NCI-H460 (cell line): ENCODE data around the gene FNDC7. TPM values are rescaled to one million over a fixed set of nuclear protein-coding genes. Genes with fewer than 3 reads are reported as not detected.
"Not testable (repeated sequence)": the region's sequence is repeated elsewhere in the genome, so short reads cannot be mapped to it uniquely, and the experiment has no call there.

Experiments
- DNase-seq: peaks from one replicate; pipeline ENCODE4 v3.0.0-alpha.2; 2016; ENCODE audit warnings: low read depth; ENCODE audit errors: extremely low read depth
- total RNA-seq: library from RNA; depleted of rRNA; stranded (reverse); fragments of >200 nt; shearing (Covaris generic); gene quantifications from 2 replicates; pipeline ENCODE4 v1.2.3, GENCODE V29; 2014

Gene FNDC7
- total RNA-seq, 1 experiment from 2014 or later: not detected

- no peak for DNase-seq
Observed at GRCh38 chr1:108729481-108729880, 16.8 kb downstream of the FNDC7 start.

GRCh38 chr1:108732398-108732797 is 19.7 kb downstream of the FNDC7 start:
- no peak for DNase-seq

- no peak for DNase-seq
Observed at GRCh38 chr1:108734171-108734865, 21.6 kb downstream of the FNDC7 start.

GRCh38 chr1:108742253-108742652 is 29.5 kb downstream of the FNDC7 start:
- DNase-seq: no peak

GRCh38 chr1:108745980-108746381 is 33.3 kb downstream of the FNDC7 start:
- no peak for DNase-seq

- peak; percentile 96 for DNase-seq
Observed at GRCh38 chr1:108746382-108747170, 33.9 kb downstream of the FNDC7 start, which contains the start of gene STXBP3. TSS of gene STXBP3 (plus strand) at chr1:108746674. CDS start at chr1:108746738, 64 bp downstream.

GRCh38 chr1:108747171-108747850 is 34.6 kb downstream of the FNDC7 start:
- peak; percentile 71 for DNase-seq

- no peak for DNase-seq
Observed at GRCh38 chr1:108747898-108748297, 35.2 kb downstream of the FNDC7 start.

GRCh38 chr1:108749081-108749480 is 36.4 kb downstream of the FNDC7 start:
- DNase-seq: no peak

GRCh38 chr1:108750476-108751181 is 37.9 kb downstream of the FNDC7 start:
- no peak for DNase-seq

GRCh38 chr1:108753363-108753762 is 40.7 kb downstream of the FNDC7 start:
- no peak for DNase-seq

- DNase-seq: no peak
Observed at GRCh38 chr1:108758796-108759195, 46.1 kb downstream of the FNDC7 start.

- DNase-seq: no peak
Observed at GRCh38 chr1:108767115-108767514, 54.4 kb downstream of the FNDC7 start.

GRCh38 chr1:108767708-108768107 is 55.0 kb downstream of the FNDC7 start:
- DNase-seq: no peak

GRCh38 chr1:108777839-108778238 is 65.1 kb downstream of the FNDC7 start:
- DNase-seq: no peak

GRCh38 chr1:108779455-108779854 is 66.7 kb downstream of the FNDC7 start:
- DNase-seq: no peak

GRCh38 chr1:108780937-108781574 is 68.3 kb downstream of the FNDC7 start:
- DNase-seq: no peak

- not testable (repeated sequence) for DNase-seq
Observed at GRCh38 chr1:108781575-108781944, 68.9 kb downstream of the FNDC7 start.

- no peak for DNase-seq
Observed at GRCh38 chr1:108785264-108785663, 72.6 kb downstream of the FNDC7 start.

GRCh38 chr1:108785880-108786279 is 73.2 kb downstream of the FNDC7 start:
- no peak for DNase-seq
